HS-5 (cell line): Measurements from ENCODE around the gene IRF3.

Source experiments
- DNase-seq: peaks from one replicate; pipeline ENCODE4 v3.0.0-alpha.2; 2012; ENCODE audit warnings: low read depth

Gene IRF3

DNA sequence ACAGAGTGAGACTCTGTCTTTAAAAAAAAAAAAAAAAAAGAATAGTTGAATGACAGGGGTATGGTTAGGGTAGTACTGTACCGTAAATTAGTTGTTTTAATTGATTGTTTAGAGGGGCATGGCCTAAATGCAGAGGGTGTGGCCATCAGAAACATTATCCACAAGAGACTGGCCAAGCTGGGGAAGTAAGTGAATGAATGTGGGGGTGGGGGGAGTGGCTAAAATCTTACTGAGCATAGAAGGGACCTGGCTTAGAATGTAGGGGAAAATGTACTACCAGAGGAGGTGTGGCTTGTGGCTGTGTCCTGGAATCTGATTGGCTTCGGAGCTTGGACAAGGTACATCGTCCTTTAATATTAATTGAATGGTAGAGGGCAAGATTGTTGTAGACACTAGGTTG is 3.9 kb upstream of the IRF3 start:
- no peak for DNase-seq

DNA sequence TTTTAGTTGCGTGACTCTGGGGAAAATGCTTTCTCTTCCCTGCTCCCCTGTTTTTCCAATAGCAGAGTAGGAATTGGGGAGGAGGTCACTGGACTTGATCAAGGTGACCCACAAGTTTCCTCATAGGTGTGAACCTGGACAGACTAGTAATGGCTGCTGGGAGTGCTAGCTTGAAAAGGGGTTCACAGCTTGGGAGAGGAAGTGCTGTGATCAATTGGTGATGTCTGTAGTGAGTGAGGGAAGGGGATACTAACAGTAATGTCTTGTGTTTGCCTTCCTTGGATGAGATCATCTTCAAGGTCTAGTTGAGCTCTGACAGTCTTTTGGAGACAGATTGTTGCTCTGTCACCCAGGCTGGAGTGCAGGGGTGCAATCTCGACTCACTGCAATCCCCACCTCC is 1.8 kb upstream of the IRF3 start:
- DNase-seq: no peak

DNA sequence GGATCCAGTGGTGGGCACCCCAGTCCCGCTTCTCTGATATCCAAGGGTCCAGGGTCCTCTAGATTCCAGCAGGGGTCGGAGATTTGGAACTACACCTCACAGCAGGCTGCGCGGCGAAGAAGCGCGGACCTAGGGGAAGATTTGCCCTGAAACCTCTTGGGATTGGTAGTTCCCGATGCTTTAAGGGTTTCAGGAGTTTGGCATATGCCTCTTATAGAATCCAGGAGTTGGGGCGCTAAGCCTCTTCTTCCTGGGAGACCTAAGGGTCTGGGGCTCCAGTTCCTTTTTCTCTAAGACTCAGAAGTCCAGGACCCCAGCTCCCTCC is 425 bp upstream of the IRF3 start:
- DNase-seq: no peak

DNA sequence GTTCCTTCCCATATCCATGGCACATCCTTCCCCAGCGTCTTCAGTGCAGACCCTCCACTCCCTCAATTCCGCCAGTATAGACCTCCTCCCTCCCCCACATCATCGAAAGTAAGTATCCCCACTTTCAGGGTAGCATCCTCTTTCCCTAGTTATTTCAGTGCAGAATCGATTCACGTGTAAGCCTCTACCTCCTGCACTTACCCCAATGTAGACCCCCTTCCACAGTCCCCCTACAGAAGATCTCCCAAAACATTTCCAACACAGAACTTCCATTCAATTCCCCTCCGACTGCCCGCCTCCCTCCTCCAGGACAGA is 664 bp downstream of the IRF3 start:
- no peak for DNase-seq

DNA sequence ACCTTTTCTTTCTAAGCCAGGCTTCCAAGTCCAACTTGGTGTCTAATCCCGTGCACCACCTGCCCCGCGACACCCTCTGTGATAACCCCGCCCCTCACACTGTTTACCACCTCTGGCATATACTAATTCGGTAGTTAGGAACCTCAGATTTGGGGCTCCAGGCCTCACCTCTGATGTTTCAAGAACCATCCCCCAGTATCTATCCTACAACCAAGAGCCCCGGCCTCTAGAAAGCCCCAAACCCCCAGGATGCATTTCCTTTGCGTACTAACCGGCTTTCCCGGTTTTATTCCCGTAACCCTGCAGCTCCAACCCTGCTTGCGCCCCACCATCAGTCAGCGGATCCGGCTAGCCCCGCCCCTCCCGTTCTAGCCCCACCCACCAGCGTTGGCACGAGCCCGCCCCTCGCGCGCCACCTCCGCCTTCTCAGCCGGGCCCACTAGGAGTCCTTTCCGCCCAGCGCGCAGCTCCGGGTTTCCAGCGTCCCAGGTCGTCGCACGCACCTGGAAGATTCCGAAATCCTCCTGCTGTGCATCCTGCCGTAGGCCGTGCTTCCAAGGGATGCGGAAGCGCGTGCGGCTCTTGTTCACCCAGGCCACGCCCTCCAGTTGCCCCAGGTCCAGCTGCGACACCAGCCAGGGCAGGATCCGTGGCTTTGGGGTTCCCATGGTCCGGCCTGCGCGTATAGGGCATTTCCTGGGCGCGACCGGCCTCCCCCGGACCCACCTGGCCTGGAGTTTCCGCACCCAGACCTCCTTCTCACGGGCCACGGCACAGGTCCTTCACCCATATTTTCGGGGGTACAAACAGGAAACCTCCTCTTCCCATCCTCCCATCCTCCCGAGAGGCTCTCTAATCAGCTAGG is 1.3 kb downstream of the IRF3 start:
- DNase-seq: no peak

GRCh38 chr19:49663224-49663623 is 2.4 kb downstream of the IRF3 start:
- no peak for DNase-seq

DNA sequence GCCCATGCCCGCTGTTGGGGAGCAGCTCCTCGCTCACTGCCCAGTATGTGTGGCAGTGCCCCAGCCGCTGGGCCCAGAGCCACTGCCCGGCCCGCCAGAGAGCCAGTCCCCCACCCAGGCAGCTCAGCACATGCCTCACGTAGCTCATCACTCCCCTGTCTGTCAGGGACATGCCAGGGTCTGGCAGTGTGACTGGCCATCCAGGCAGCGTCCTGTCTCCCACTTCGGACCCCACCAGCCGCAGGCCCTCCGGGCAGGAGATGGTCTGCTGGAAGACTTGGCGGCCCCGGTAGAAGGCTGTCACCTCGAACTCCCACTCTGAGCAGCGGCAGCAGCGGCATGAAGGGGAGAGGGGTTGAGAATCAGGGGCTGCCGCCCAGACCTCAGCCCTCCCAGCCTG is 3.6 kb downstream of the IRF3 start:
- DNase-seq: no peak

DNA sequence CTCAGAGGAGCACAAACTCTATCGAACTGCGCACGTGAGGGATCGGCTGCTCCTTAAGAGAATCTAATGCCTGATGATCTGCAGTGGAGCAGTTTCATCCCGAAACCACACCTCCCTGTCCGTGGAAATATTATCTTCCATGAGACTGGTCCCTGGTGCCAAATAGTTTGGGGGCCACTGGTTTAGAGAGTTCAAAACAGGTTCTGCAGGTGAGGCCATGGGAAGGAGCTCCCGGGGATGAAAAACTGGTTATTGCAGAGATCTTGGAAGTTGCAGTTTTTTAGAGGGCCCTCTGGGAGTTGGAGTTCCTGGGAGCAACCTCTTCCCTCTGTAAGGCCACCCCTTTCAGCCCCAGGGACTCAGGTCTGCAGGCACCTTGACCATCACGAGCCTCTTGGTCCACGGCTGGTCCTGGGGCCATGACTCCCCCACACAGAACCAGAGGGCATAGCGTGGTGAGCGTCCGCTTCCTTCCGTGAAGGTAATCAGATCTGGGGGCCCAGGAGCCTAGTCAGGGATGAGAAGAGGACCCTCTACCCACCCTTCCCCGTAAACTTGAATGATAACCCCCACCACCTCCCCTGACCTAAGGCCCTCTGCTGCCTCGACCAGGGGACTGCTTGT is 5.2 kb downstream of the IRF3 start:
- no peak for DNase-seq

GRCh38 chr19:49658566-49659442 is 6.9 kb downstream of the IRF3 start:
- DNase-seq: no peak

GRCh38 chr19:49658139-49658517 is 7.5 kb downstream of the IRF3 start:
- DNase-seq: no peak

- DNase-seq: no peak
Measured at GRCh38 chr19:49657493-49658138, 8.0 kb downstream of the IRF3 start.

DNA sequence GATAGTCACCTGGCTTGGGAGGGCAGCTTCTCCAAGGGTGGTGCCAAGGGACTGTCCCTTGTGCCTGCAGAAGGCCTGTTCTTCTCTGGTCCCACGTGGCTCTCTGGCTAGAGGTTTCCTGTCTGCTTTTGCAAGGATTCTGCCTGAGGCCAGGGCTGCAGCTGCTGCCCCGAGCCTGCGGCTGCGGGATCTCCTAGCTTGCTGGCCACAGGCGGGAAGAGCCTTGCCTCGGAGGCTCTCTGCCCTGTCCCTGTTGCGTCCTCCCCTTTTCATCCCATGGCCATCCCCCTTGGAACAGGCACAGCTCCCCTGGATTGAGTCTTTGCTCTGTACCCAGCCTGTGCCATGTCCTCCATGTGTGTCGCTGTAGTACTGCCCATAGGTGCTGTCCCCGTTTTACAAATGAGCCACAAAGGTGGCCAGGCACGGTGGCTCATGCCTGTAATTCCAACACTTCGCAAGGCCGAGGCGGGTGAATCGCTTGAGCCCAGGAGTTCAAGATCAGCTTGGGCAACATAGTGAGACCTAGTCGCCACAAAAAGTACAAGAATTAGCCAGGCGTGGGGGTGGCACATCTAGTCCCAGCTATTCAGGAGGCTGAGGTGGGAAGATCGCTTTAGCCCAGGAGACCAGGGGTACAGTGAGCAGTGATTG is 9.1 kb downstream of the IRF3 start:
- DNase-seq: no peak

GRCh38 chr19:49655570-49656455 is 9.8 kb downstream of the IRF3 start:
- no peak for DNase-seq

DNA sequence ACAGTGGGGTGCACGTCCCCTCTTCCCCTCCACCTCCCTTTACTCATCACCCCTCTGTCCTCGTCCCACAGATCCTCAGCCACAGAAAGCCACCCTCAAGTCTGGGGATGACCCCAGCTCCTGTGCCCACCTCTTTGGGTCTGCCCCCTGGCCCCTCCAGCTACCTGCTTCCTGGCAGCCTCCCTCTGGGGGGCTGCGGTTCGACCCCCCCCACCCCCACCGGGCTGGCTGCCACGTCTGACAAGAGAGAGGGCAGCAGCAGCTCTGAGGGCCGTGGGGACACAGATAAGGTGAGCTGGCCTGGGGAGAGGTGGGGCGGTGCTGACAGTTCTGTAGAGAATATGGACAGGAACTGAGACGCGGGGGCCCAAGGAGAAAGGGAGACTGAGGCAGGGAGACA is 11.1 kb downstream of the IRF3 start:
- DNase-seq: no peak

GRCh38 chr19:49653466-49653806 is 12.2 kb downstream of the IRF3 start:
- DNase-seq: no peak

DNA sequence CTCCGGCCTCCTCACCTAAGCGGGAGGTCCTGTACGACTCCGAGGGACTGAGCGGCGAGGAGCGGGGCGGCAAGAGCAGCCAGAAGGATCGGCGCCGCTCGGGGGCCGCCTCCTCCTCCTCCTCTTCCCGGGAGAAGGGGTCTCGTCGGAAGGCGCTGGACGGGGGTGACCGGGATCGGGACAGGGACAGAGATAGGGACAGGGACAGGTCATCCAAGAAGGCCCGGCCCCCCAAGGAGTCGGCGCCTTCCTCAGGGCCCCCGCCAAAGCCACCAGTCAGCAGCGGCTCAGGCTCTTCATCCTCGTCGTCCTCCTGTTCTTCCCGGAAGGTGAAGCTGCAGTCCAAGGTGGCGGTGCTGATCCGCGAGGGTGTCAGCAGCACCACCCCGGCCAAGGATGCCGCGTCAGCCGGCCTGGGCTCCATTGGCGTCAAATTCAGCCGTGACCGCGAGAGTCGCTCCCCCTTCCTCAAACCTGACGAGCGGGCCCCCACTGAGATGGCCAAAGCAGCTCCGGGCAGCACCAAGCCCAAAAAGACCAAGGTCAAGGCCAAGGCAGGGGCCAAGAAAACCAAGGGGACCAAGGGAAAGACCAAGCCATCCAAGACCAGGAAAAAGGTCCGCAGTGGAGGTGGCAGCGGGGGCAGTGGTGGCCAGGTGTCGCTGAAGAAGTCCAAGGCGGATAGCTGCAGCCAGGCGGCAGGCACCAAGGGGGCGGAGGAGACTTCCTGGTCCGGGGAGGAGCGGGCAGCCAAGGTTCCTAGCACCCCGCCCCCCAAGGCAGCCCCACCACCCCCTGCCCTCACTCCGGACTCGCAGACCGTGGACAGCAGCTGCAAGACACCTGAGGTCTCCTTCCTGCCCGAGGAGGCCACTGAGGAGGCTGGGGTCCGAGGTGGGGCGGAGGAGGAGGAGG is 12.8 kb downstream of the IRF3 start:
- DNase-seq: no peak

DNA sequence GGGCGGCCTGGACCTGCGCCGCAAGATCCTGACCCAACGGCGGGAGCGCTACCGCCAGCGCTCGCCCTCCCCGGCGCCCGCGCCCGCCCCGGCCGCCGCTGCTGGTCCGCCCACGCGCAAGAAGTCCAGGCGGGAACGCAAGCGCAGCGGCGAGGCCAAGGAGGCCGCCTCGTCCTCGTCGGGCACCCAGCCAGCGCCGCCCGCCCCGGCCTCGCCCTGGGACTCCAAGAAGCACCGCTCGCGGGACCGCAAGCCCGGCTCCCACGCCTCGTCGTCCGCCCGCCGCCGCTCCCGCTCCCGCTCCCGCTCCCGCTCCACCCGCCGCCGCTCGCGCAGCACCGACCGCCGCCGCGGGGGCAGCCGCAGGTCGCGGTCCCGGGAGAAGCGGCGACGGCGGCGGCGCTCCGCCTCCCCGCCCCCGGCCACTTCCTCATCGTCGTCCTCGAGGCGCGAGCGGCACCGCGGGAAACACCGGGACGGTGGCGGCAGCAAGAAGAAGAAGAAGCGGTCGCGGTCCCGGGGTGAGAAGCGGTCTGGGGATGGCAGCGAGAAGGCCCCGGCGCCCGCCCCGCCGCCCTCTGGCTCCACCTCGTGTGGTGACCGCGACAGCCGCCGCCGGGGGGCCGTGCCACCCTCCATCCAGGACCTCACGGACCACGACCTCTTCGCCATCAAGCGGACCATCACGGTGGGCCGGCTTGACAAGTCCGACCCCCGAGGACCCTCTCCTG is 13.7 kb downstream of the IRF3 start:
- no peak for DNase-seq

GRCh38 chr19:49651029-49651819 is 14.4 kb downstream of the IRF3 start:
- DNase-seq: no peak

DNA sequence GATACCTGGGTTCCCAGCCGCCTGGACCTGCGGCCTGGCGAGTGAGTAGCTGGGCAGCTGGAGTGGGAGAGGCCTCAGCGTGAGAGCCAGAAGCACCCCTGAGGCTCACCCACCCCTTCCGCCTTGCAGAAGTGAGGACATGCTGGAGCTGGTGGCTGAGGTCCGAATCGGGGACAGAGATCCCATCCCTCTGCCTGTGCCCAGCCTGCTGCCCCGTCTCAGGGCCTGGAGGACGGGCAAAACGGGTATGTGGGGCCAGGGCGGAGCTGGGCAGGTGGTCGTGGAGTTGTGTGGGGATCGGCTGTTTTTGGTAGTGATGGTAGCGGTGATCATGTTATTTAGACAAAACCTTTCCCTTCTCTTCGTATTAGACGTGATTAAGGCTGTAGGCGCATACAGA is 19.1 kb downstream of the IRF3 start:
- no peak for DNase-seq
